ENCODE results near the gene HLA-B.
A peak's percentile ranks its signal among the peaks of the same experiment; 100 is the strongest.

Gene HLA-B

DNA sequence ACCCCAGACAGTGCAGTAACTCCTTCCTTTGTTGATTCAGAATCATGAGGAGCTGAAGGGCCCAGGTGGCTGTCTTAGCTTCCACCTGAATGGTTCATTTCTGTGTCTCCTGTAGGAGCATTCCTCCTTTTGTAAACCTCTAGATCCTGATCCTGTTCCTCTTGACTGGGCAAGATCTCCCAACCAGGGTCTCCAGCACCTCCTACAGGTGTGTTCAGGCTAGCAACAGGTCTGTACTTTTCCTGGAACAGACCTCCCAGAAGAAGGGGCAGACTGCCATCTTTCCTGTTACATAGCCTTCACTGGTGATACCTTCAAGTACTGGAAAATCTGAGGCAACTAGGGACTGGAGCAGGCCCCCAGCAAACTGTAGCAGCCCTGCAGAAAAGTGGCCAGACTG is 35.2 kb downstream of the HLA-B start:
- Mint-ChIP-seq H3K4me1 (ENCODE audit: low read depth) (no peaks in the 10 kb centered on the region), H3K36me3 (ENCODE audit: low read depth) (peaks cover 5% of the 10 kb centered on the region), H3K9me3 (peaks cover 11% of the 10 kb centered on the region), H3K4me3 (no peak overlapping the region), H3K27ac (no peak overlapping the region), H3K27me3 (ENCODE audit: low read depth) (peaks cover 64% of the 10 kb centered on the region)

DNA sequence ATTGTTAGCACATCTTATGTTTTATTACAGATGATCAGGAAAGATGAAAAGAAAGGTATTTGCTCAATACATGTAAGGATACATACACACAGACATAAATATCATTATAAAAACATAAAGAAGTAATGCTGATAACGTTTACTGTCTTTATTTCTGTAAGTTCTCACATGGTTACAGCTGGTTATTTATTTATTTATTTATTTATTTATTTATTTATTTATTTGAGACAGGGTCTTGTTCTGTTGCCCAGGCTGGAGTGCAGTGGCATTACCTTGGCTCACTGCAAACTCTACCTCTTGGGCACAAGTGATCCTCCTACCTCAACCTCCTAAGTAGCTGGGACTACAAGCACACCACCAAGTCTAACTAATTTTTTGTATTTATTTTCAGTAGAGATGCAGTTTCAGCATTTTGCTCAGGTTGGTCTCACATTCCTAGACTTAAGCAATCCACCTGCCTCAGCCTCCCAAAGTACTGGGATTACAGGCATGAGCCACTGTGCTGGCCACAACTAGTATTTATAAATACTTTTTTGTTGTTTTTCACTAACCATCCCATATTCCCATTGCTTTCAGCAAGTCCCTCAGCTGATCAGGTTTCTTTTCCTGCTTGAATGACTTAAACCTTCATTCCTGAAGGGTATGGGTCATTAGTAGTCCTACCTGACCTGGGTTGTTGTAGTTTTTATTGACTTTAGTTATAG is 35.8 kb downstream of the HLA-B start:
- Mint-ChIP-seq H3K36me3 (ENCODE audit: low read depth) (peaks cover 5% of the 10 kb centered on the region), H3K4me1 (ENCODE audit: low read depth) (no peaks in the 10 kb centered on the region), H3K9me3 (peaks cover 11% of the 10 kb centered on the region), H3K4me3 (no peak overlapping the region), H3K27me3 (ENCODE audit: low read depth) (peaks cover 67% of the 10 kb centered on the region), H3K27ac (no peak overlapping the region)

GRCh38 chr6:31317036-31317435 is 39.9 kb downstream of the HLA-B start:
- H3K9me3 Mint-ChIP-seq = no peaks in the 10 kb centered on the region
- no peaks in the 10 kb centered on the region for H3K36me3 Mint-ChIP-seq (ENCODE audit: low read depth)
- no peaks in the 10 kb centered on the region for H3K4me1 Mint-ChIP-seq (ENCODE audit: low read depth)
- peaks cover 63% of the 10 kb centered on the region for H3K27me3 Mint-ChIP-seq (ENCODE audit: low read depth)
- no peak overlapping the region for H3K4me3 Mint-ChIP-seq
- no peak overlapping the region for H3K27ac Mint-ChIP-seq

DNA sequence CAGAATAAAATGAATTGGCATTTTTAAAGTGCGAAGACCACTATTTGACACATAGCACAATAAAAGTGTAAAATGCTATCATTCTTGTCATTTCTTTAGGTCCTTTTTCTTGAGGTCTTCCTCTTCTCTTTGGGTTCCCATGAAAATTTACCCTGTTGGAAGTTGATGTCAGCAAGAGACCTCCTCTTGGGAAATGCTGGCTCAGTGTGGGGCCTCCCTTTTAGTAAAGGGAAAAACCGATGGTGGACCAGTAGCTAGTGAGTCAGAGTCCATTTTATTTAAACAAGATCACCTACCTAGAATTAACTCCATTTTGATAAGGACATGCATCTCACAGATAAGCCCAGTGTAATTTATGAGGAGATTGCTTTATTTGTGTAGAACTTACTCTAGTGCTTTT is 47.3 kb downstream of the HLA-B start:
- Mint-ChIP-seq H3K27me3 (ENCODE audit: low read depth) (peaks cover 51% of the 10 kb centered on the region), H3K36me3 (ENCODE audit: low read depth) (no peaks in the 10 kb centered on the region), H3K4me3 (no peak overlapping the region), H3K9me3 (no peaks in the 10 kb centered on the region), H3K27ac (no peak overlapping the region), H3K4me1 (ENCODE audit: low read depth) (peaks cover 2% of the 10 kb centered on the region)

GRCh38 chr6:31308845-31309175 is 48.2 kb downstream of the HLA-B start:
- Mint-ChIP-seq H3K36me3 (ENCODE audit: low read depth) (no peaks in the 10 kb centered on the region), H3K9me3 (no peaks in the 10 kb centered on the region), H3K4me3 (no peak overlapping the region), H3K27me3 (ENCODE audit: low read depth) (peaks cover 55% of the 10 kb centered on the region), H3K4me1 (ENCODE audit: low read depth) (peaks cover 2% of the 10 kb centered on the region), H3K27ac (no peak overlapping the region)

DNA sequence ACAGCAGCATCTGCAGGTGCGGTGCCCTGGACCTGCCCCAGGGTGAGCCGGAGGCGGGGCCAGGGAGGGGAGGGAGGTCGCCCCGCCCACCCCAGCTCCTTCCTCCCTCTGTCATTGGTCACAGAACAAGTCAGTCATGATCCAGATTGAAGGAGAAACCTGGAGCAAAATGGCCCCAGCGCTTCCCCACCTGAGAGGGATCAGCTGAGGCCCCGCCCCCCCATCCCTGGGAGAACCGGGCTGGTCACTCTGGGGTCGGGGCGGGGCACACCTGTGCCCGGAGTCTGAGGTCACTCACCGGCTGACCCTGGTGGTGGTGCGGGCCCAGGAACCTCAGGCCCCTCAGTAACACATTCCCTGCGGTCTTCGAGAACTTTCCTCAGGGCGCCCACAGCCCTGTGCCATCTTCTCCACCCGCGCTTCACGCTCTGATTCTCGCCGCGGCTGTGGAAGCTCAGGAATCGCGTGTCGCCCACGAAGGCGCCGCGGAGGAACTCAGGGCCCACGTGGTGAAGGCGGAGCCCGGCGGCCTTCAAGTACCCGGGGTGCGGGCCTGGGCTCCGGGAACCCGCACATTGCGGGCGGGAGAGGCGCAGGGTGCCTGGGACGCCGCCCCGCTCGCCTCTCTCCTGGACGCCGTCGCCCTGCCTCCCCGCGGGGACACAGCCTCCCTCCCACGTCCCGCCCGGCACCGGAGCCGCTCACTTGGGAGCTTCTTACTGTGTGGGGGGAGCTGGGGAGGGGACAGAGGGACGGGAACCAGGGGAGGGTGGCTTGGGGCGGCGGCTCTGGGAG is 48.7 kb downstream of the HLA-B start:
- H3K27ac Mint-ChIP-seq = peak overlapping the region; percentile 59
- peaks cover 56% of the 10 kb centered on the region for H3K27me3 Mint-ChIP-seq (ENCODE audit: low read depth)
- peak overlapping the region; percentile 76 for H3K4me3 Mint-ChIP-seq

GRCh38 chr6:31307669-31308049 is 49.3 kb downstream of the HLA-B start:
- Mint-ChIP-seq H3K27me3 (ENCODE audit: low read depth) (peaks cover 58% of the 10 kb centered on the region), H3K27ac (no peak overlapping the region)

More for the DNA sequence above, 48.7 kb downstream of the HLA-B start:
- no peaks in the 10 kb centered on the region for H3K36me3 Mint-ChIP-seq (ENCODE audit: low read depth)
- no peaks in the 10 kb centered on the region for H3K9me3 Mint-ChIP-seq
- peaks cover 2% of the 10 kb centered on the region for H3K4me1 Mint-ChIP-seq (ENCODE audit: low read depth)

DNA sequence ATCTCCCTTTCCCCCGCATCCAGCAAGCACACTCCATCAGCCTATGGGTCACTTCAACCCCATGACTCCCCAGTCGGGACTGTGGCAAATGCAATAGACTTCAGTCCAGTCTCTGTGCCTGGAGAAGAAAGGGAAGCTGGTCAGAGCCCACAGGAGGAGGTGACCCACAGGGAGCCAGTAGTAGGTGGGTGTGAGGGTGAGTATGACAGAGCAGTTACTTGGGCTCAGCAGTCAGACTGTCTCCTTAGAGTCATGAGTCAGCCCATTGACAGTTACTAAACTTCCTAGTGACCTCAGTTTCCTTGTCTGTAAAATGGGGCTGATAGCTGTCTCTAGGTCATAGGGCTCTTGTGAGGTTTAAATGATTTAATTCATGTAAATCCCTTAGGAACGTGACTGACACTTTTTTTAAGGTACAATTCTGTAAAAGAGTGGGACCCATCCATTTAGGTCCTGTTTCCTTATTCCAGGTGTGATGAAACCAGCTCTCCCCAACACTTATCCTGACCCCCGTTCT is 51.2 kb downstream of the HLA-B start:
- H3K27me3 Mint-ChIP-seq (ENCODE audit: low read depth) = peaks cover 57% of the 10 kb centered on the region
- peaks cover 2% of the 10 kb centered on the region for H3K4me1 Mint-ChIP-seq (ENCODE audit: low read depth)
- H3K27ac Mint-ChIP-seq = no peak overlapping the region
- H3K4me3 Mint-ChIP-seq = no peak overlapping the region
- H3K36me3 Mint-ChIP-seq (ENCODE audit: low read depth) = no peaks in the 10 kb centered on the region
- no peaks in the 10 kb centered on the region for H3K9me3 Mint-ChIP-seq

More at GRCh38 chr6:31307669-31308049, 49.3 kb downstream of the HLA-B start:
- Mint-ChIP-seq H3K9me3 (no peaks in the 10 kb centered on the region), H3K4me3 (no peak overlapping the region), H3K4me1 (ENCODE audit: low read depth) (peaks cover 2% of the 10 kb centered on the region), H3K36me3 (ENCODE audit: low read depth) (no peaks in the 10 kb centered on the region)

DNA sequence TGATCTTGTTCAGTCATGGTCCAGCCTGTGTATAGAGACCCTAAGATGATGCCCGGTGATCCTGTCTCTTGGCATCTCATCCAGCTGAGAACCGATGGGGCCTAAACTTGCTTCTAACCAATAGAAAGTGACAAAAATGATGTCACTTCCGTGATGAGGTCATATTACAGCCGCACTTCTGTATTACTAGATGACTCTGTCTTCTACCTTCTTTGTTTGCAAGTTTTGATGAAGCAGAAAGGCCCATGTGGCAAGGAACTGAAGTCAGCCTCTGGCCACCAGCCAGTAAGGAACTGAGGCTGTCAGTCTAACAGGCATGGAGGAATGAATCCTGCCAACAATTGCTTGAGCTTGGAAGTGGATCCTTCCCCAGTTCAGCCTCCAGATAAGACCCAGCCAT is 52.3 kb downstream of the HLA-B start:
- Mint-ChIP-seq H3K27ac (no peak overlapping the region), H3K27me3 (ENCODE audit: low read depth) (peaks cover 53% of the 10 kb centered on the region), H3K9me3 (no peaks in the 10 kb centered on the region)

More for the DNA sequence above, 52.3 kb downstream of the HLA-B start:
- H3K36me3 Mint-ChIP-seq (ENCODE audit: low read depth) = no peaks in the 10 kb centered on the region
- H3K4me3 Mint-ChIP-seq = no peak overlapping the region
- H3K4me1 Mint-ChIP-seq (ENCODE audit: low read depth) = peaks cover 2% of the 10 kb centered on the region

Measured in T-helper 1 cell treated with Interleukin-12 subunit alpha and Interleukin-12 subunit beta and Interleukin-4 antibody, amounts not matched to agents 30 μg/mL and 1 μg/mL, for 36 hours (primary cell).